Stomach (tissue), 4 donors: Measurements from ENCODE around the gene CPLX3.

Experiments
- CTCF ChIP-seq, 7 experiments: fragments of 450-650 bp in 4 of 7; fragments of 200-600 bp in 3 of 7; sonication (generic) in 3 of 7; IDR thresholded peaks; one replicate each; pipeline ENCODE4 v1.5.1; 2016 to 2019; ENCODE audit warnings: antibody characterized with exemption in 7 of 7, control low read depth in 2 of 7, mild to moderate bottlenecking in 1 of 7
- POLR2A ChIP-seq, 4 donors: fragments of 450-650 bp; IDR thresholded peaks; one replicate each; pipeline ENCODE4 v1.6.1; 2016; ENCODE audit warnings: antibody characterized with exemption in 4 of 4, control low read depth in 2 of 4, mild to moderate bottlenecking in 1 of 4, moderate library complexity in 1 of 4

- no peak for TF ChIP-seq CTCF (IDR thresholded peaks at IDR 0.05)
- TF ChIP-seq POLR2A (IDR thresholded peaks at IDR 0.05) = no peak
These were observed 39.7 kb downstream of the CPLX3 start for GRCh38 chr15:74866090-74866489.
